Placental epithelial cell (primary cell): ENCODE measurements around the gene RANBP17. TPM values are rescaled to one million over a fixed set of nuclear protein-coding genes. Genes with fewer than 3 reads are reported as not detected.

Experiments
- small RNA-seq: library from RNA; depleted of rRNA; stranded (forward); fragments of <200 nt; gene quantifications from one replicate; pipeline ENCODE3, GENCODE V24; 2012
- total RNA-seq: library from RNA; depleted of rRNA; stranded (reverse); fragments of >200 nt; gene quantifications from 2 replicates; pipeline ENCODE4 v1.2.3, GENCODE V29; 2012

RANBP17 gene
- 115 and 244 TPM in 2 replicates for total RNA-seq

GRCh38 chr5:170861917-170862766 lies at the start of gene RANBP17:
TSS of gene RANBP17 (plus strand) at chr5:170862018.

GRCh38 chr5:171308453-171309275 lies 446.8 kb downstream of the RANBP17 start, which contains the start of gene TLX3:
TSS of gene TLX3 (plus strand) at chr5:171309248. CDS start at chr5:171309366, 118 bp downstream.

Small RNA genes lying within 50 kb of the gene (small RNA-seq; reads per million reads assigned to genes)
- not detected for gene AC091980.1

Other genes starting within 250 kb of the RANBP17 start
- gene GABRP, start 78.3 kb upstream of the RANBP17 start, total RNA-seq: 1,966 and 2,414 TPM in 2 replicates